ENCODE results near the gene RHOT2. TPM values are rescaled to one million over a fixed set of nuclear protein-coding genes. Genes with fewer than 3 reads are reported as not detected.
A peak's percentile ranks its signal among the peaks of the same experiment; 100 is the strongest.

The RHOT2 gene
- total and polyA plus RNA-seq, 9 of the 15 experiments (the other 6 are each of a cell fraction or from before 2014, with no cell fraction given), result 5.0 to 373 (median 112) TPM

DNA sequence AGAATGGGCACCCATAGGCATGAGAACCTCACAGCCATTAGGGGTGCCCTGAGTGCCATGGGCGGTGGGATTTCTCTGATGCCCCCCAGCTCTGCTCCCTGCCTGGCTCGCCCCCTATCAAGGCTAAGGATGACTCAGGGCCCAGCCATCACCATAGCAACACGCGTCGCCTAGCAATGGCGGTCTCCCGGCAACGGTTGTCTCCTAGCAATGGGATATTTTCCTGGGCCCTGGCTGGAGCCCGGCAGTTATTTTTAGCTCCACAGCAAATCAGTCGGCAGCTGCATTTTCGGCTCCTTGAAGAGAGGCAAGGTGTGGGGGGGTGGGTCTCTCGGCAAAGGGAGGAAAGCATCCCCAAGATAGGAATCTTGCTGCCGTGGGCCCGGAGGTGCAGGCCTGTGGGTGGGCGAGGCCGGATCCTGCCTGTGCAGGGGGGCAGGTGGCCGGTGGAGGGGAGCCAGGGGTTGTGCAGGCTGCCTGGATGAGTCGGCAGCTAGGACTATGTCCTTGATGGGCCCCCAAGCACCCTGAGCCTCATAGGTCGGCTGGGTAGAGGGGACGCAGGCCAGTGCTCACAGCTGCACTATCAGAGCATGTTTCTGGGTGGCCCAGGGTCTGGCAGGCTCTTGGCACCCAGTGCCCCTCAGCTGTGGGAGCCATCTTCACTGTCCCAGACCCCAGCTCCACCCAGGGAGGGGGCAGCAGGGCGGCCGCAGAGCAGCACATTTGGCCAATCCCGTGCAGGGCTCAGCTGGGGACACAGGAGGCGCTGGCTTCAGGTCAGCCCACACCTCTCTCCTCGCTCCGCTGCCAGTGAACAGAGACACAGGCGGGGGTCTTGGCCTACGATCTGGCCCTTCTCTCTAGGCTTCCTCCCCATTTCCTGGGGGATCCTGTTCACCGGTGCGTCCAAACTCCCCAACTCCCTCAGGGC, 41.9 kb downstream of the RHOT2 start:
- H3K9me3 ChIP-seq (replicated peaks; ENCODE audit: control insufficient read depth, insufficient read depth, low read depth, low read length), result no peaks in the 10 kb centered on the region
- no peak overlapping the region for H3K4me2 ChIP-seq (ENCODE audit: insufficient read depth, low read length)
- no peaks in the 10 kb centered on the region for H3K9me1 ChIP-seq (ENCODE audit: control insufficient read depth, insufficient read depth, low read length)
- ATAC-seq, result peak; percentile 64
- no peak overlapping the region for H3K27ac ChIP-seq (ENCODE audit: extremely low read depth, low read depth, low read length)
- ChIA-PET POLR2A (interaction anchor here (0.5 to 1.4 kb wide), 4 partner anchors 11 to 75 kb away, joined by 3 to 6 read pairs (median 4); partner anchors contain the start of gene ANTKMT), CTCF (ENCODE audit: low intra/inter-chr PET ratio) (interaction anchor here (3.0 to 4.5 kb wide), 2 partner anchors 75 to 346 kb away, joined by 12 to 73 read pairs; no protein-coding TSS in a partner anchor)
- peaks cover 0 to 65% of the 10 kb centered on the region in 2 experiments; a peak in 3 of 5 replicates for H3K4me1 ChIP-seq (replicated peaks in 1 of 2; ENCODE audit: control insufficient read depth in 2 of 2, insufficient read depth in 2 of 2, low read length in 2 of 2)
- intact Hi-C loops (cut with micrococcal nuclease) (loop anchor here (5.0 kb wide), 1 partner anchor 97 kb away; no protein-coding TSS in a partner anchor), in situ Hi-C loops (cut with MboI) (loop anchor here (5.0 to 10.0 kb wide), 2 partner anchors 77 to 345 kb away; partner anchors contain the start of genes CHTF18 and RPUSD1)
- no peaks in the 10 kb centered on the region for H3K36me3 ChIP-seq (ENCODE audit: control insufficient read depth, insufficient read depth, low read length)
- H3K9ac ChIP-seq (ENCODE audit: insufficient read depth in 1 of 2, low read depth in 2 of 2, low read length in 2 of 2), result peak overlapping the region in 1 of 2 experiments; percentile 43; a peak in 1 of 4 replicates
- no peak overlapping the region for H3K4me3 ChIP-seq
- no TSS peak for BruUV-seq (replicated peaks)
- H2AFZ ChIP-seq (ENCODE audit: low read depth, low read length), result no peak overlapping the region
- H4K20me1 ChIP-seq (replicated peaks; ENCODE audit: control insufficient read depth, insufficient read depth, low read length), result peaks cover 20% of the 10 kb centered on the region; the same call in 1 of the 2 replicates
- peaks cover 0 to 17% of the 10 kb centered on the region in 2 experiments; a peak in 2 of 5 replicates for H3K27me3 ChIP-seq (ENCODE audit: control insufficient read depth in 2 of 2, insufficient read depth in 2 of 2, low read length in 2 of 2)
- peak; percentile 81 for FAIRE-seq
- 1% methylated on average over 22 of the region's 30 CpGs for WGBS (ENCODE audit: insufficient coverage, low coverage, missing lambda C conversion rate)
- peak; percentile 76 to 88 (median 81) for DNase-seq (ENCODE audit: extremely low read depth in 1 of 4, low spot score in 3 of 4)
- no peaks in the 10 kb centered on the region for H3K79me2 ChIP-seq (ENCODE audit: control insufficient read depth, insufficient read depth, low read length)
- TF ChIP-seq POLR3G (IDR thresholded peaks at IDR 0.05; ENCODE audit: extremely low read depth, insufficient read length, insufficient replicate concordance) (no peak), SREBF1 (IDR thresholded peaks at IDR 0.05; ENCODE audit: borderline replicate concordance, low read depth, low read length) (no peak), LEF1 (IDR thresholded peaks at IDR 0.05) (no peak), RFX7 (CRISPR knock-in tag; IDR thresholded peaks at IDR 0.05) (no peak), SMARCC2 (IDR thresholded peaks at IDR 0.05; ENCODE audit: low read depth) (no peak), FOXA1 (IDR thresholded peaks at IDR 0.05; ENCODE audit: borderline replicate concordance) (no peak), CREM (IDR thresholded peaks at IDR 0.05; ENCODE audit: low read depth) (no peak), EHMT2 (IDR thresholded peaks at IDR 0.05) (no peak), NBN (IDR thresholded peaks at IDR 0.05; ENCODE audit: low read depth) (no peak), RBM14 (IDR thresholded peaks at IDR 0.05; ENCODE audit: borderline replicate concordance, insufficient read depth, low read depth, low read length) (no peak), ZNF518B (CRISPR knock-in tag; IDR thresholded peaks at IDR 0.05) (no peak), XRCC4 (IDR thresholded peaks at IDR 0.05; ENCODE audit: extremely low read depth, insufficient read depth, insufficient read length) (no peak), RBM15 (IDR thresholded peaks at IDR 0.05; ENCODE audit: insufficient read depth, low read length) (no peak)
- TF ChIP-seq, protein P1, sequence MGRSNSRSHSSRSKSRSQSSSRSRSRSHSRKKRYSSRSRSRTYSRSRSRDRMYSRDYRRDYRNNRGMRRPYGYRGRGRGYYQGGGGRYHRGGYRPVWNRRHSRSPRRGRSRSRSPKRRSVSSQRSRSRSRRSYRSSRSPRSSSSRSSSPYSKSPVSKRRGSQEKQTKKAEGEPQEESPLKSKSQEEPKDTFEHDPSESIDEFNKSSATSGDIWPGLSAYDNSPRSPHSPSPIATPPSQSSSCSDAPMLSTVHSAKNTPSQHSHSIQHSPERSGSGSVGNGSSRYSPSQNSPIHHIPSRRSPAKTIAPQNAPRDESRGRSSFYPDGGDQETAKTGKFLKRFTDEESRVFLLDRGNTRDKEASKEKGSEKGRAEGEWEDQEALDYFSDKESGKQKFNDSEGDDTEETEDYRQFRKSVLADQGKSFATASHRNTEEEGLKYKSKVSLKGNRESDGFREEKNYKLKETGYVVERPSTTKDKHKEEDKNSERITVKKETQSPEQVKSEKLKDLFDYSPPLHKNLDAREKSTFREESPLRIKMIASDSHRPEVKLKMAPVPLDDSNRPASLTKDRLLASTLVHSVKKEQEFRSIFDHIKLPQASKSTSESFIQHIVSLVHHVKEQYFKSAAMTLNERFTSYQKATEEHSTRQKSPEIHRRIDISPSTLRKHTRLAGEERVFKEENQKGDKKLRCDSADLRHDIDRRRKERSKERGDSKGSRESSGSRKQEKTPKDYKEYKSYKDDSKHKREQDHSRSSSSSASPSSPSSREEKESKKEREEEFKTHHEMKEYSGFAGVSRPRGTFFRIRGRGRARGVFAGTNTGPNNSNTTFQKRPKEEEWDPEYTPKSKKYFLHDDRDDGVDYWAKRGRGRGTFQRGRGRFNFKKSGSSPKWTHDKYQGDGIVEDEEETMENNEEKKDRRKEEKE (IDR thresholded peaks at IDR 0.05; ENCODE audit: borderline replicate concordance in 1 of 2, control insufficient read depth in 1 of 2, low read depth in 2 of 2, low read length in 1 of 2), result no peak

All from K562 (cell line).